HFF-Myc (cell line): ENCODE data around the gene ENDOG.

Experiments used
- DNase-seq: peaks from one replicate; pipeline ENCODE4 v3.0.0-alpha.2; 2011; ENCODE audit warnings: low read depth; ENCODE audit errors: extremely low read depth
- H3K4me3 ChIP-seq: replicated peaks from 2 replicates; pipeline ENCODE4 v1.5.1; 2011; ENCODE audit warnings: low read depth, mild to moderate bottlenecking, control low read depth, low read length
- CTCF ChIP-seq: IDR thresholded peaks from 2 replicates; pipeline ENCODE4 v1.5.1; 2012; ENCODE audit warnings: mild to moderate bottlenecking, low read depth, low read length, control low read depth; ENCODE audit errors: missing control alignments

Gene ENDOG

GRCh38 chr9:128829477-128830251 lies 11.4 kb downstream of the ENDOG start, which contains the start of gene SPOUT1:
SPOUT1 (minus strand) TSS chr9:128829794; CDS start chr9:128829780, 14 bp downstream.
- peak within 1 kb of the TSS; percentile 96 for H3K4me3 ChIP-seq
- TF ChIP-seq CTCF = no peak

GRCh38 chr9:128833696-128834095 lies 15.4 kb downstream of the ENDOG start:
- H3K4me3 ChIP-seq = no peak overlapping the region
- DNase-seq = no peak
- TF ChIP-seq CTCF = no peak

More at GRCh38 chr9:128829477-128830251, 11.4 kb downstream of the ENDOG start, which contains the start of gene SPOUT1:
- peak; percentile 59 for DNase-seq

GRCh38 chr9:128835246-128836210 lies 17.2 kb downstream of the ENDOG start:
- no peak for TF ChIP-seq CTCF
- DNase-seq = no peak
- H3K4me3 ChIP-seq = no peak overlapping the region

- H3K4me3 ChIP-seq = no peak overlapping the region
- TF ChIP-seq CTCF = no peak
- DNase-seq = no peak
These were observed 18.3 kb downstream of the ENDOG start for GRCh38 chr9:128836509-128837145.

- no peak for TF ChIP-seq CTCF
- DNase-seq = no peak
- H3K4me3 ChIP-seq = no peak overlapping the region
These were observed 20.0 kb downstream of the ENDOG start for GRCh38 chr9:128838338-128838737.

- TF ChIP-seq CTCF = no peak
- DNase-seq = no peak
These were observed 22.2 kb downstream of the ENDOG start for GRCh38 chr9:128840524-128840923.

More at GRCh38 chr9:128840524-128840923, 22.2 kb downstream of the ENDOG start:
- no peak overlapping the region for H3K4me3 ChIP-seq
